ENCODE measurements around the gene CCAR1.
"Not testable (repeated sequence)": the region's sequence is repeated elsewhere in the genome, so short reads cannot be mapped to it uniquely, and the experiment has no call there.

CCAR1 gene

GRCh38 chr10:68720793-68721672 is at the start of gene CCAR1:
Gene CCAR1, plus strand, starts transcription at chr10:68721239. Its CDS starts 1,266 bp downstream, at chr10:68722505.
- peak; percentile 88 to 99 for DNase-seq

GRCh38 chr10:68684413-68684812 is 36.6 kb upstream of the CCAR1 start:
- no peak for DNase-seq

- DNase-seq = no peak
Measured at GRCh38 chr10:68696018-68696417, 25.0 kb upstream of the CCAR1 start.

GRCh38 chr10:68697106-68697505 is 23.9 kb upstream of the CCAR1 start:
- DNase-seq = no peak

GRCh38 chr10:68700197-68700596 is 20.8 kb upstream of the CCAR1 start:
- DNase-seq = no peak

GRCh38 chr10:68705548-68705947 is 15.5 kb upstream of the CCAR1 start:
- no peak for DNase-seq

- DNase-seq = not testable (repeated sequence)
Measured at GRCh38 chr10:68708987-68709386, 12.1 kb upstream of the CCAR1 start.

- DNase-seq = not testable (repeated sequence)
Measured at GRCh38 chr10:68713065-68713464, 8.0 kb upstream of the CCAR1 start.

GRCh38 chr10:68717435-68717834 is 3.6 kb upstream of the CCAR1 start:
- no peak for DNase-seq

GRCh38 chr10:68721673-68722335 is 765 bp downstream of the CCAR1 start:
- no peak for DNase-seq

GRCh38 chr10:68725016-68725415 is 4.0 kb downstream of the CCAR1 start:
- no peak for DNase-seq

GRCh38 chr10:68727146-68727545 is 6.1 kb downstream of the CCAR1 start:
- DNase-seq = no peak

- no peak for DNase-seq
Measured at GRCh38 chr10:68732651-68733050, 11.6 kb downstream of the CCAR1 start.

GRCh38 chr10:68734349-68734748 is 13.3 kb downstream of the CCAR1 start:
- DNase-seq = no peak

GRCh38 chr10:68735119-68735518 is 14.1 kb downstream of the CCAR1 start:
- DNase-seq = no peak

GRCh38 chr10:68735739-68736138 is 14.7 kb downstream of the CCAR1 start:
- DNase-seq = not testable (repeated sequence)

- DNase-seq = not testable (repeated sequence)
Measured at GRCh38 chr10:68740676-68741075, 19.6 kb downstream of the CCAR1 start.

- no peak for DNase-seq
Measured at GRCh38 chr10:68742397-68742796, 21.4 kb downstream of the CCAR1 start.

- DNase-seq = no peak
Measured at GRCh38 chr10:68752711-68753350, 31.8 kb downstream of the CCAR1 start.

- DNase-seq = no peak
Measured at GRCh38 chr10:68756246-68756645, 35.2 kb downstream of the CCAR1 start.

- DNase-seq = no peak
Measured at GRCh38 chr10:68756766-68757165, 35.7 kb downstream of the CCAR1 start.

GRCh38 chr10:68759223-68759863 is 38.3 kb downstream of the CCAR1 start:
- DNase-seq = no peak

- no peak for DNase-seq
Measured at GRCh38 chr10:68759967-68760366, 38.9 kb downstream of the CCAR1 start.

Measured in bone marrow (tissue), 2 donors.